Loucy (cell line): ENCODE results near the gene GCH1.
A peak's percentile ranks its signal among the peaks of the same experiment; 100 is the strongest.

Experiments
- H2AFZ ChIP-seq: fragments of 200-600 bp; sonication (generic); 2 replicates; pipeline ENCODE4 v1.6.0; 2016; ENCODE audit warnings: antibody characterized with exemption, mild to moderate bottlenecking, low read length, moderate library complexity
- H3F3A ChIP-seq: fragments of 200-600 bp; 2 replicates; pipeline ENCODE4 v1.6.0; 2016; ENCODE audit warnings: antibody characterized with exemption, low read depth, mild to moderate bottlenecking
- H3K27me3 ChIP-seq: fragments of 200-600 bp; sonication (generic); 2 replicates; pipeline ENCODE4 v1.6.1; 2014; ENCODE audit warnings: low read length, mild to moderate bottlenecking; ENCODE audit not compliant: insufficient read depth, poor library complexity, severe bottlenecking
- H3K36me3 ChIP-seq: fragments of 200-600 bp; sonication (generic); 2 replicates; pipeline ENCODE4 v1.6.1; 2016; ENCODE audit warnings: low read length; ENCODE audit not compliant: insufficient read depth
- H3K4me1 ChIP-seq: fragments of 200-600 bp; sonication (generic); 2 replicates; pipeline ENCODE4 v1.5.1; 2014; ENCODE audit warnings: low read length, mild to moderate bottlenecking; ENCODE audit not compliant: insufficient read depth, poor library complexity, severe bottlenecking
- H3K4me2 ChIP-seq: fragments of 200-600 bp; sonication (generic); 2 replicates; pipeline ENCODE4 v1.6.0; 2014; ENCODE audit warnings: antibody characterized with exemption, low read length, low read depth, mild to moderate bottlenecking; ENCODE audit not compliant: poor library complexity, severe bottlenecking
- H3K4me3 ChIP-seq: fragments of 200-600 bp; sonication (generic); 2 replicates; pipeline ENCODE4 v1.5.1; 2014; ENCODE audit warnings: low read length, mild to moderate bottlenecking, mixed read lengths; ENCODE audit not compliant: poor library complexity, severe bottlenecking
- H3K79me2 ChIP-seq: fragments of 200-600 bp; sonication (generic); 2 replicates; pipeline ENCODE4 v1.6.1; 2014; ENCODE audit warnings: low read length; ENCODE audit not compliant: insufficient read depth
- H3K9ac ChIP-seq: fragments of 200-600 bp; sonication (generic); 2 replicates; pipeline ENCODE4 v1.6.0; 2014; ENCODE audit warnings: mild to moderate bottlenecking, low read depth, low read length, moderate library complexity; ENCODE audit not compliant: poor library complexity, severe bottlenecking
- H3K9me2 ChIP-seq: fragments of 200-600 bp; sonication (generic); replicated peaks from 2 replicates; pipeline ENCODE4 v1.6.1; 2016; ENCODE audit warnings: low read depth, low read length, mixed read lengths
- H3K9me3 ChIP-seq: fragments of 200-600 bp; sonication (generic); 2 replicates; pipeline ENCODE4 v1.6.1; 2014; ENCODE audit warnings: mild to moderate bottlenecking, antibody characterized with exemption, low read length, low read depth; ENCODE audit not compliant: insufficient read depth
- H4K20me1 ChIP-seq: fragments of 200-600 bp; sonication (generic); 2 replicates; pipeline ENCODE4 v1.6.0; 2014; ENCODE audit warnings: antibody characterized with exemption, low read length, mild to moderate bottlenecking; ENCODE audit not compliant: insufficient read depth, poor library complexity, severe bottlenecking
- EZH2phosphoT487 ChIP-seq: fragments of 200-600 bp; IDR thresholded peaks from 2 replicates; pipeline ENCODE4 v1.6.1; 2018; ENCODE audit warnings: antibody characterized with exemption, mild to moderate bottlenecking, moderate library complexity, borderline replicate concordance
- TF ChIP-seq, protein P1 (sequence below): fragments of 200-600 bp; sonication (generic); conservative IDR thresholded peaks from 2 replicates; pipeline ENCODE4 v1.5.1; 2014; ENCODE audit warnings: mild to moderate bottlenecking, antibody characterized with exemption, low read length

GCH1 gene

DNA sequence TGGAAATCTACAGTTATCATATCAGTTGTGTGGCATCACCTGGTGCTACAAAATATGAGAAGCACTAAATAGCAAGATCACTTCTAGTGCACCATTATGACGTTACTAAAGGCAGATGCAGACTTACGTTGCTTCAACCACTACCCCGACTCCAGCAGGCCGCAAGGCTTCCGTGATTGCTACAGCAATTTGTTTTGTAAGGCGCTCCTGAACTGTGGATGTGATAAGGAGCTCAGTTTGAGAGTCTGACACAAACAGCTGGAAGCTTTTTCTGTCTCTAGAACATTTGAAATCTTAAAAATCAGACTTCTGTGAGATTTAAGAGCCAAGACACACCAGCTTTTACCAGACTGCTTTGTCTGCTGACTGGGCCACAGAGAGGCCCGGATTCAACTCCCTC, 57.0 kb downstream of the GCH1 start:
- Histone ChIP-seq H2AFZ (no peak overlapping the region), H3K9me2 (no peaks in the 10 kb centered on the region), H3K9ac (no peak overlapping the region), H3K4me2 (no peak overlapping the region), H4K20me1 (no peaks in the 10 kb centered on the region), H3K27me3 (no peaks in the 10 kb centered on the region), H3F3A (no peaks in the 10 kb centered on the region), H3K79me2 (no peaks in the 10 kb centered on the region), H3K9me3 (no peaks in the 10 kb centered on the region), H3K4me3 (no peak overlapping the region), H3K4me1 (no peaks in the 10 kb centered on the region), H3K36me3 (peaks cover 9% of the 10 kb centered on the region; the same call in 1 of the 2 replicates)
- TF ChIP-seq, protein P1, sequence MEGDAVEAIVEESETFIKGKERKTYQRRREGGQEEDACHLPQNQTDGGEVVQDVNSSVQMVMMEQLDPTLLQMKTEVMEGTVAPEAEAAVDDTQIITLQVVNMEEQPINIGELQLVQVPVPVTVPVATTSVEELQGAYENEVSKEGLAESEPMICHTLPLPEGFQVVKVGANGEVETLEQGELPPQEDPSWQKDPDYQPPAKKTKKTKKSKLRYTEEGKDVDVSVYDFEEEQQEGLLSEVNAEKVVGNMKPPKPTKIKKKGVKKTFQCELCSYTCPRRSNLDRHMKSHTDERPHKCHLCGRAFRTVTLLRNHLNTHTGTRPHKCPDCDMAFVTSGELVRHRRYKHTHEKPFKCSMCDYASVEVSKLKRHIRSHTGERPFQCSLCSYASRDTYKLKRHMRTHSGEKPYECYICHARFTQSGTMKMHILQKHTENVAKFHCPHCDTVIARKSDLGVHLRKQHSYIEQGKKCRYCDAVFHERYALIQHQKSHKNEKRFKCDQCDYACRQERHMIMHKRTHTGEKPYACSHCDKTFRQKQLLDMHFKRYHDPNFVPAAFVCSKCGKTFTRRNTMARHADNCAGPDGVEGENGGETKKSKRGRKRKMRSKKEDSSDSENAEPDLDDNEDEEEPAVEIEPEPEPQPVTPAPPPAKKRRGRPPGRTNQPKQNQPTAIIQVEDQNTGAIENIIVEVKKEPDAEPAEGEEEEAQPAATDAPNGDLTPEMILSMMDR, result no peak
- no peak for TF ChIP-seq EZH2phosphoT487

DNA sequence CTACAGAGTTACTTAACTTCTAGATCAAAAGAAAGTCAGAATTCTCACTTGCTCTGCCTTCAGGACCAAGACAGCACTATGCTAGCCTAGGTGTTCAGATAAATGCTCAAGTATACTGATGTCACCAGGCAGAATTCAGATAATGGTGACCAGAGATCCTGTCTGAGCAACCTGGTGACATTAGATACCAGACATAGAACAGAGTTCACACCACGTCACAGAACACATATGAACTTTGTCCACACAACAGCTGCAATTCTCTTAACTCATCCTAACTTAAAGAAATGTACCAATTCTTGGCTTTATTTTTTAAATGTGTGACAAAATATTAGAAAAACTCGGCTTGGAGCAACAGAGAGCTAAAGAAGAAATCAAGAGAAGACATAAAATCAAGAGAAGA, 58.1 kb downstream of the GCH1 start:
- Histone ChIP-seq H4K20me1 (no peaks in the 10 kb centered on the region), H3K4me3 (no peak overlapping the region), H3K4me1 (no peaks in the 10 kb centered on the region), H3K27me3 (no peaks in the 10 kb centered on the region), H3K79me2 (no peaks in the 10 kb centered on the region), H3K9me3 (no peaks in the 10 kb centered on the region), H3K36me3 (peaks cover 10% of the 10 kb centered on the region; the same call in 1 of the 2 replicates), H3K4me2 (no peak overlapping the region), H2AFZ (no peak overlapping the region), H3K9me2 (no peaks in the 10 kb centered on the region), H3F3A (no peaks in the 10 kb centered on the region), H3K9ac (no peak overlapping the region)
- TF ChIP-seq EZH2phosphoT487, result no peak
- TF ChIP-seq, protein P1, result no peak

DNA sequence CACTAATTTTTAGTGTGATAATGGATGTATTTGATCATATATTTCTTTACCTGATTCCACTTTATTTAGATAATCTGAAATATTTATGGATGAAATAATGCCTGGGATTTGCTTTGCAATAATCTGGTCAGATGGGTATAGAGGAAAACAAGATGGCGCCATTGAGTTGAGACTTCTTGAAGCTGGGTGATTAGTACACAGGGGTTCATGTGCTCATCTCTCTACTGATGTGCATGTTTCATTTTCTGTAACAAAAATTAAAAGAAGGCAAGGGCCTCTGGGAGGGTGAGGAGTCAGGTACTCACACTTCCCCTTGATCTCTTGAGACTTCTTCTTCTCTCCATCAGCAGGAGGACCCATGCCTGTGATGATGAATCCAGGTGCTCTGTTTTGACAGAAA, 61.8 kb downstream of the GCH1 start:
- Histone ChIP-seq H3K9me2 (no peaks in the 10 kb centered on the region), H3K79me2 (no peaks in the 10 kb centered on the region), H3K9ac (no peak overlapping the region), H3F3A (no peaks in the 10 kb centered on the region), H3K36me3 (peaks cover 10% of the 10 kb centered on the region; the same call in 1 of the 2 replicates), H2AFZ (no peak overlapping the region), H3K4me2 (no peak overlapping the region), H3K27me3 (no peaks in the 10 kb centered on the region), H3K4me1 (no peaks in the 10 kb centered on the region), H3K9me3 (no peaks in the 10 kb centered on the region), H3K4me3 (no peak overlapping the region), H4K20me1 (no peaks in the 10 kb centered on the region)
- TF ChIP-seq, protein P1, result 0 out of 2 replicates have a peak, but pooled peaks have one; percentile 22
- no peak for TF ChIP-seq EZH2phosphoT487
